Activated CD8-positive, alpha-beta memory T cell treated with anti-CD3 and anti-CD28 coated beads for 4 hours (primary cell): ENCODE measurements around the gene DCUN1D4.
"Not testable (repeated sequence)": the region's sequence is repeated elsewhere in the genome, so short reads cannot be mapped to it uniquely, and the experiment has no call there.

Source experiments
- DNase-seq, 2 donors: peaks; one replicate each; pipeline ENCODE4 v3.0.0-alpha.2; 2020; ENCODE audit warnings: low read depth in 2 of 2

The DCUN1D4 gene

GRCh38 chr4:51855270-51855669 is 12.3 kb downstream of the DCUN1D4 start:
- DNase-seq: no peak

- DNase-seq: no peak
Measured at GRCh38 chr4:51855751-51856150, 12.8 kb downstream of the DCUN1D4 start.

GRCh38 chr4:51858605-51859202 is 15.8 kb downstream of the DCUN1D4 start:
- DNase-seq: no peak

- no peak for DNase-seq
Measured at GRCh38 chr4:51859476-51860031, 16.6 kb downstream of the DCUN1D4 start.

GRCh38 chr4:51862199-51862598 is 19.2 kb downstream of the DCUN1D4 start:
- no peak for DNase-seq

DNA sequence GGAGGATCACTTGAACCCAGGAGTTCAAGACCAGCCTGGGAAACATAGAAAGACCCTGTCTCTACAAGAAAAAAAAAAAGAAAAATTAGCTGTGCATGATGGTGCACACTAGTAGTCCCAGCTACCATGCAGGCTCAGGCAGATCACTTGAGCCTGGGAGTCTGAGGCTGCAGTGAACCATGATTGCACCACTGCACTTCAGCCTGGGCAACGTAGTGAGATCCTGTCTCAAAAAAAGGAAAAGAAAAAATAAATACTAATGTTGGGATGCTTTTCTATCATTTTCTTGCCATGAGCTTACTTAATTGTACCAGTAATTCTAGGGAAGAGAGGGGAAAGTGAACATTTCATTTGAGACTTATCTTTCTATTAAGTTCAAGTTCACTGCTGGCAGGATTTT is 19.8 kb downstream of the DCUN1D4 start:
- no peak for DNase-seq

DNA sequence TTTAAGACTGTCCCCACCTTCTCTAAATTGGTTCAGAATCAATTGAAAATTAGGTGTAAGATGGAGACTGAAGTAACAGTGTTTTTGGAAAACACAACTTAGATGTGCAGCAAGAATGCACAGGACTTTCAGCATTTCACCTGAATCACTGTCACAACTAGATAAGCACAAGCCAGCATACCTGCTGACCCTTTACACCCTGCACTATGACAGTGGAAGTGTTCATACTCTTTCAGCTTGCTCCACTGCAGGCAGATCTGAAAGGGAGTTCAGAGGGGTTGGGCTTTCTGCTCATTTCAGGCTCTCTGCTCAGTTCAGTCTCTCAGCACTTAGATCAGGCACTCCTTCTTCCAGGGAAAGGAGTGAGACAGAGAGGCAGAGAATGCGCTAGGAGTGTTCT is 22.8 kb downstream of the DCUN1D4 start:
- DNase-seq: no peak

GRCh38 chr4:51866835-51867234 is 23.9 kb downstream of the DCUN1D4 start:
- no peak for DNase-seq

- no peak for DNase-seq
Measured at GRCh38 chr4:51867689-51868448, 24.9 kb downstream of the DCUN1D4 start.

GRCh38 chr4:51868449-51868847 is 25.5 kb downstream of the DCUN1D4 start:
- no peak for DNase-seq

DNA sequence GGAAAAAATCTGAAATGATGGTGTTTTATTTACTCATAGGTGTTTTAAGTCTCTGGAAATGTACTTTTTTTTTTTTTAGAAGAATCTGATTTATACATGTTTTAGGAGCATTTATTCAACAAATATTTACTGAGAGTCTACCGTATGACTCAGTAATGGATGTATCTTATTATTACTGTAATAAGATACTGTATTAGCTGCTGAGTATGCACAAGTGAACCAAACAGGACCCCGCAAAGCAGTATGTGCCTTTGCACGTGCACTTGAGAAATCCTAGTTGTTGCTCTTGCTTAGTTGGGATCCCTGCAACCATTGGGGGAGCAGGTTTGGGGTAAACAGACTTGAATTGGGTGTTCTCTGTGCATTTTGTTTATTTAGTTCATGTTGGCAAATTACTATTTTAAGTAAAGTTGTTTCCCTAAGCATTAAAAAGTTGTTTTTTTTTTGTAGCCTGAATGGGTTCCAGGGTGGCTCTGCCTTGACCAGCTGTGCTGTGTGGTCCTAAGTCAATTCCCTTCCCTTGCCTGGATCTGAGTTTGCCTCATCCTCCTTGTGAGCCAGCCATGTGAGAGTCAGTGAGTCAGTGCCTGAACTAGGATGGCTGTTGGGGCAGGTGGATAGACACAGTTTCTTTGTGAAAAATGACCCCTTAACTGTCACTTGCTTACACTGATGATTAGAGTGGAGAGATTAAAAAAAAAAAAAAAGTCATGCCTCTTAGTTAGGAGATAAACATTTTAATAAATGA is 27.7 kb downstream of the DCUN1D4 start:
- no peak for DNase-seq

DNA sequence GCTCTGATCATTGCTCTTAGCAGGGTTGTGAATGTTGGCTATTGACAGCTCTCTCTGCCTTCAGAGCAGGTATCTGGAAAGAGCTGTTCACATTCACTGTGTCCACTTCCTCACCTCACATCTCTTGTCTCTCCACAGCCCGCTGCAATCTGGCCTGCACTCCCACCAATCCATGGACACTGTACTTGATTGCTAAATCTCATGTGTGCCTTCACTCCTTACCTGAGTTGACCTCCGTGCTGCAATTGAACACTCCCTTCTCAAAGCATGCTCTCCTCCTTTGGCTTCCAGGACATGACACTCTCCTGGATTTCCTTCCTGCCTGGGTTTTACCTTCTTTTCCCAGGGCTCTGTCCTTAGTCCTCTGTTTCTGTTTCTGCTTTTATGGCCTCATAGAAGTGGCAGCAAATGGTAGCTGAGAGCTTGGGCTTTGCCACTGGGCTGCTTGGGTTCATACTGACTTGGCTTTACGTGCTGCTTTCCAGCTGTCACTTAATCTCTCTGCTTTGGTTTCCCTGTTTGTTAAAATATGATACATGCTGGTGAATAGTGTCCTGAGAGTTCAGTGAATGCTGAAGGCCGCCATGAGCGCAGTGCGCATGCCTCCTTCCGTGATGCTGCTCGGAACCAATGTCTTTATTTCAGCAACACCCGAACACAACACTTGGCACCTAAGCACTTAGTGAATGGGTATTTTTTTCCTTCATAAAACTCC is 29.5 kb downstream of the DCUN1D4 start:
- no peak for DNase-seq

- no peak for DNase-seq
Measured at GRCh38 chr4:51874551-51874950, 31.6 kb downstream of the DCUN1D4 start.

- no peak for DNase-seq
Measured at GRCh38 chr4:51878431-51878830, 35.5 kb downstream of the DCUN1D4 start.

DNA sequence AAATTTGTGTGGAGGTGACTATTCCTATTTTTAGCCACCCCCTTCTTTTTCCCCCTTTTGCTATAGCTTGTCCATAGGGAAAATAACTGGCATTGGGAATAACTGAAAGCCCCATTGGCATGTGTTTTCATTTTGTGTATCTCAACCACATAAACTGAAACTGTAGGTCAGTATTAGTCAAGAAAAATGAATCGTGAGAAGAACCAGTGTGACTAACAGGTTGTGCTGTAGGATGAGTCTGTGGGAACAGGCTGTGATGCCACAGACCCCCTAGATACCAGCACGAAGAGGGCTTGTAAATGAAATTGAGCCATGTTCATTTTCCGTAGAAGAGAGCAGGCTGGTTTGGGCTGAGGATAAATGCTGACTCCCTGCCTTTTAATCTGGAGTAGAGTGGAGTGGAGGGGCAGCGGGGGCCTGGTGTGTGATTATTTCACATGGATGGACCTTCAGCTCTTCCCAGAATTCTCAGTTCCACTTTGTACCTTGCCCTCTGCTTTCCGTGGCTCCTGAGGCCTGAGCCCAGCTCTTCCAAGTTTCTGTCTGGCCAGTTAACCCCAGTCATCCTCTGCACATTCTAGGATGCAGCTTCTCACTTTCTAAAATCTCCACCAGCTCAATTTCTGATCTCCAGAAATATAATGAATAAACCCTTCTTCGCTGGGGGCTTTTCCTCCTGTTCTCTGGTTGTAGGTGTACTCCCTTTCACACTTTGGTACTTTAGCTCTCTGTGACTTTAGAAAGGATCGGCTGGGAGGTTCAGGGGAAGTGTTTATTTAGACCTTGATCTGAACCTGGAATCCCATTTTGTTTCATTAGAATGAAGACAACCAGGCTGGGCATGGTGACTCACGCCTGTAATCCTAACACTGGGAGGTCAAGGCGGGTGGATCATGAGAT is 37.3 kb downstream of the DCUN1D4 start:
- DNase-seq: no peak

- DNase-seq: no peak
Measured at GRCh38 chr4:51884055-51884454, 41.1 kb downstream of the DCUN1D4 start.

DNA sequence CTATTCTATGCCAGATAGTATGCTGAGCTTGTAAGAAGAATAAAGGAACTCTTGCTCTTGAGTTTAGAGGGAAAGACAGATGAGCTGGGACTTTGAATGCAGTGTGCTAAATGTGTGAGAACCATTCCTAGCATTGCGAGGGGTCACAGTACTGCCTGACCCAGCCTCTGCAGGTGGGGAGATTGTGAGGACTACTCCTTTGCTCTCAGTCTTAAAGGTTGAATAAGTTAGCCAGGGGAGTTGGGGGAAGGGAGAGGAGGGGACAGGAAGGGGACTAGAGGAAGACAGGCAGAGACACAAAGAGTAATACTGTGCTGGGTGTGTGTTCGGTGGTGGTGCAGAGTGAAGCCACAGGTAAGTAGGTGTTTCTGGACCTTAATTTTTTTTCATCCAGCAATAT is 41.7 kb downstream of the DCUN1D4 start:
- DNase-seq: no peak

- no peak for DNase-seq
Measured at GRCh38 chr4:51885363-51885762, 42.4 kb downstream of the DCUN1D4 start.

- no peak for DNase-seq
Measured at GRCh38 chr4:51890760-51891159, 47.8 kb downstream of the DCUN1D4 start.

- DNase-seq: not testable (repeated sequence)
Measured at GRCh38 chr4:51893402-51893801, 50.4 kb downstream of the DCUN1D4 start.
